K562 (cell line): Measurements from ENCODE around the gene TNFAIP1. TPM values are rescaled to one million over a fixed set of nuclear protein-coding genes. Genes with fewer than 3 reads are reported as not detected.
A peak's percentile ranks its signal among the peaks of the same experiment; 100 is the strongest.

Experiments used
- BCL6 ChIP-seq: fragments of 250-450 bp; sonication (Bioruptor Pico); IDR thresholded peaks from 2 replicates; pipeline ENCODE4 v1.4.0; 2020
- C11orf30 ChIP-seq: fragments of 450-650 bp; IDR thresholded peaks from 2 replicates; pipeline ENCODE4 v1.6.1; 2016; ENCODE audit warnings: low read depth, mild to moderate bottlenecking
- CHD4 ChIP-seq: fragments of 200-600 bp; sonication (generic); IDR thresholded peaks from 3 replicates; pipeline ENCODE4 v1.6.1; 2012; ENCODE audit warnings: low read depth, mild to moderate bottlenecking, mixed read lengths, low read length, inconsistent platforms; ENCODE audit not compliant: insufficient read depth, insufficient replicate concordance, poor library complexity, severe bottlenecking
- CTBP1 ChIP-seq: fragments of 450-650 bp; IDR thresholded peaks from 2 replicates; pipeline ENCODE4 v1.6.1; 2016; ENCODE audit warnings: borderline replicate concordance
- HIVEP1 ChIP-seq: fragments of 250-450 bp; sonication (Bioruptor Pico); IDR thresholded peaks from 2 replicates; pipeline ENCODE4 v1.4.0; 2020; ENCODE audit warnings: mild to moderate bottlenecking
- HMG20A ChIP-seq: fragments of 450-650 bp; formaldehyde crosslinking; conservative IDR thresholded peaks from 2 replicates; pipeline ENCODE4 v1.4.0; 2020; ENCODE audit warnings: mild to moderate bottlenecking, mixed read lengths
- MCM5 ChIP-seq: fragments of 450-650 bp; IDR thresholded peaks from 2 replicates; pipeline ENCODE4 v1.6.1; 2016; ENCODE audit warnings: low read depth
- NR2C2 ChIP-seq, 2 experiments: fragments of 200-800 bp in 1 of 2; sonication (Bioruptor generic) in 1 of 2; sonication (generic) in 1 of 2; formaldehyde crosslinking in 1 of 2; IDR thresholded peaks; 2 replicates each; pipeline versions ENCODE4 v1.6.1 to v1.8.0; 2016 to 2022; ENCODE audit warnings: mild to moderate bottlenecking in 1 of 2, missing compliant biosample characterization in 1 of 2, missing genetic modification characterization in 1 of 2, missing genetic modification reagents in 1 of 2
- RBM39 ChIP-seq: fragments of 200-400 bp; formaldehyde crosslinking; optimal IDR thresholded peaks from 2 replicates; pipeline ENCODE3; 2018; ENCODE audit warnings: low read depth, low read length
- SIX5 ChIP-seq, 2 experiments: IDR thresholded peaks; 2 replicates each; pipeline ENCODE4 v1.6.1; 2011; ENCODE audit warnings: low read length in 2 of 2, borderline replicate concordance in 1 of 2, low read depth in 1 of 2, mild to moderate bottlenecking in 1 of 2, moderate library complexity in 1 of 2; ENCODE audit not compliant: insufficient read depth in 1 of 2
- TBL1XR1 ChIP-seq, 2 experiments: IDR thresholded peaks; 2 replicates each; pipeline ENCODE4 v1.6.1; 2012; ENCODE audit warnings: improper control_type of control experiment in 2 of 2, low read length in 2 of 2, mild to moderate bottlenecking in 1 of 2
- ZKSCAN1 ChIP-seq: fragments of 150-350 bp; IDR thresholded peaks from 2 replicates; pipeline ENCODE4 v1.6.1; 2016; ENCODE audit warnings: low read depth, low read length
- ZNF146 ChIP-seq: IDR thresholded peaks from one replicate; pipeline ENCODE4 v1.6.1; 2018; ENCODE audit warnings: missing compliant biosample characterization; ENCODE audit not compliant: unreplicated experiment
- ZNF217 ChIP-seq: sonication (generic); formaldehyde crosslinking; IDR thresholded peaks from 2 replicates; pipeline ENCODE4 v1.8.0; 2022; ENCODE audit warnings: mild to moderate bottlenecking, missing genetic modification reagents
- ZNF699 ChIP-seq: fragments of 250-450 bp; sonication (Bioruptor Pico); IDR thresholded peaks from 2 replicates; pipeline ENCODE4 v1.8.0; 2021; ENCODE audit warnings: mild to moderate bottlenecking, moderate library complexity; ENCODE audit not compliant: insufficient replicate concordance
- ZNF717 ChIP-seq: fragments of 250-450 bp; sonication (Bioruptor Pico); IDR thresholded peaks from 2 replicates; pipeline ENCODE4 v1.5.0; 2021
- ZNF780A ChIP-seq: fragments of 250-450 bp; sonication (Bioruptor Pico); IDR thresholded peaks from 2 replicates; pipeline ENCODE4 v1.5.0; 2021; ENCODE audit warnings: mild to moderate bottlenecking
- polyA plus RNA-seq, 8 experiments: library from polyadenylated mRNA; depleted of rRNA in 4 of 8; stranded (reverse) in 5 of 8; unstranded in 3 of 8; fragments of >200 nt; fragmentation: Nextera tagmentation in 2 of 8; fragmentation: Illumina TruSeq in 1 of 8; extraction: Ambion mirVana in 2 of 8; extraction: Trizol in 1 of 8; gene quantifications; 2 replicates each; pipeline versions ENCODE4 v1.2.1 to v1.2.3, GENCODE V29; 2011 to 2014; ENCODE audit warnings: inconsistent platforms in 1 of 8, missing spikeins in 1 of 8
- total RNA-seq, 7 experiments: library from RNA; depleted of rRNA in 6 of 7; stranded (reverse); fragments of >200 nt in 6 of 7; fragmentation: Illumina TruSeq in 2 of 7; extraction: Trizol in 2 of 7; gene quantifications; 2 replicates each; pipeline versions ENCODE4 v1.2.1 to v1.2.3, GENCODE V29; 2011 to 2021; ENCODE audit warnings: low replicate concordance in 1 of 7
- TF ChIP-seq, protein P1 (sequence below), 3 experiments: fragments of 200-800 bp in 1 of 3; sonication (Bioruptor generic) in 1 of 3; sonication (generic) in 1 of 3; formaldehyde crosslinking in 1 of 3; IDR thresholded peaks; 2 replicates each; pipeline versions ENCODE4 v1.6.1 to v1.8.0; 2016 to 2022; ENCODE audit warnings: mild to moderate bottlenecking in 2 of 3, missing compliant biosample characterization in 2 of 3, missing genetic modification characterization in 2 of 3, missing genetic modification reagents in 1 of 3
- TF ChIP-seq, protein P2 (sequence below): sonication (generic); formaldehyde crosslinking; IDR thresholded peaks from 2 replicates; pipeline ENCODE4 v1.8.0; 2022; ENCODE audit warnings: missing genetic modification reagents, mild to moderate bottlenecking, borderline replicate concordance
- TF ChIP-seq, protein P3 (sequence below), 2 experiments: fragments of 150-350 bp in 1 of 2; IDR thresholded peaks; 2 replicates each; pipeline ENCODE4 v1.6.1; 2012 to 2016; ENCODE audit warnings: low read depth in 2 of 2, low read length in 2 of 2, mild to moderate bottlenecking in 1 of 2, moderate library complexity in 1 of 2

The TNFAIP1 gene
- total and polyA plus RNA-seq, 9 of the 15 experiments (the other 6 are each of a cell fraction or from before 2014, with no cell fraction given) = 2.1 to 20.1 (median 8.2) TPM

DNA sequence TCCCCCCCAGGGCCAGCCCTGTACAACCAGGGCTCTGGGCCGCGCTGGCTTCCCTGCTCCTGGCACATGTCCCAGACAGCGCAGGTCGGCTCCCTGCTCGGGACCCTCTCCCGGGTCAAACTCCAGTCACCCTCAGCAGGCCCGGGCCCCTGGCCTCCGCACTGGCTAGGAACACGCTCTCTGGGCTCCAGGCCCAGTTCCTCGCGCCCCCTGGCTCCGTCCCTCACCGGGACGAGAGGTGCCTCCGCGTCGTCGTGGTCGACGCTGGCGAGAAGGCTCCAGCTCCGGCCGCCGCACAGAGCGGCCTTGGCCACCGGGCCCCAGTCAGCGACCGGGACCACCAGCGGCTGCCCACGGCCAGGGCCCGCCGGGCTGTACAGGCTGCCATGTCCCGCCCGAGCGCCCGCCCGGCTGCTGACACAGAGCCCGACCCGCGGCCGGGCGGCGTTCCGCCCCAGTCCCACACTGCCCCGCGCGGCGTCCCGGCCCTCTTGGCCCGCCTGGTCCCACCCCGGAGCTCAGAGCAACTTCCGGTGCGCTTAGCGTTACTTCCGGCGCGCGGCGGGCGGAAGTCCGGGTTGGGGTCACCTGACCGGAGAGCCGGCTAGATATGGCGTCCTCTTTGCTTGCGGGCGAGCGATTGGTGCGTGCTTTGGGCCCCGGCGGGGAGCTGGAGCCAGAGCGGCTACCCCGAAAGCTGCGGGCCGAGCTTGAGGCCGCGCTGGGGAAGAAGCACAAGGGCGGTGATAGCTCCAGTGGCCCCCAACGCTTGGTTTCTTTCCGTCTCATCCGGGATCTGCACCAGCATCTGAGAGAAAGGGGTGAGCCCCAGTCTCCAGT lies 21.7 kb downstream of the TNFAIP1 start, which contains the start of gene POLDIP2 (continued):
- TF ChIP-seq, protein P1, sequence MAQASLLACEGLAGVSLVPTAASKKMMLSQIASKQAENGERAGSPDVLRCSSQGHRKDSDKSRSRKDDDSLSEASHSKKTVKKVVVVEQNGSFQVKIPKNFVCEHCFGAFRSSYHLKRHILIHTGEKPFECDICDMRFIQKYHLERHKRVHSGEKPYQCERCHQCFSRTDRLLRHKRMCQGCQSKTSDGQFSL (CRISPR knock-in tag; IDR thresholded peaks at IDR 0.05) = no peak
- TF ChIP-seq, protein P1 (tag; IDR thresholded peaks at IDR 0.05) = no peak
- TF ChIP-seq TBL1XR1 (IDR thresholded peaks at IDR 0.05; ENCODE audit: low read length in 2 of 2) = peak in 1 of 2 experiments; percentile 23; a peak in 1 of 4 replicates
- TF ChIP-seq CTBP1 = peak; percentile 72
- TF ChIP-seq BCL6 (CRISPR knock-in tag) = no peak
- peak; percentile 100 for TF ChIP-seq C11orf30
- no peak for TF ChIP-seq ZNF717 (CRISPR knock-in tag)
- no peak for TF ChIP-seq HMG20A (CRISPR knock-in tag)
- TF ChIP-seq ZNF146 (CRISPR knock-in tag) = no peak
- TF ChIP-seq SIX5 (IDR thresholded peaks at IDR 0.05; ENCODE audit: borderline replicate concordance in 1 of 2, insufficient read depth in 1 of 2, low read depth in 1 of 2, low read length in 2 of 2) = peak; percentile 17 to 50; a peak in 2 of 4 replicates
- no peak for TF ChIP-seq NR2C2 (CRISPR knock-in tag; IDR thresholded peaks at IDR 0.05)
- peak; percentile 96 for TF ChIP-seq NR2C2 (tag; IDR thresholded peaks at IDR 0.05)
- no peak for TF ChIP-seq ZKSCAN1
- TF ChIP-seq, protein P2, sequence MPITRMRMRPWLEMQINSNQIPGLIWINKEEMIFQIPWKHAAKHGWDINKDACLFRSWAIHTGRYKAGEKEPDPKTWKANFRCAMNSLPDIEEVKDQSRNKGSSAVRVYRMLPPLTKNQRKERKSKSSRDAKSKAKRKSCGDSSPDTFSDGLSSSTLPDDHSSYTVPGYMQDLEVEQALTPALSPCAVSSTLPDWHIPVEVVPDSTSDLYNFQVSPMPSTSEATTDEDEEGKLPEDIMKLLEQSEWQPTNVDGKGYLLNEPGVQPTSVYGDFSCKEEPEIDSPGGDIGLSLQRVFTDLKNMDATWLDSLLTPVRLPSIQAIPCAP = no peak
- TF ChIP-seq MCM5 = no peak
- no peak for TF ChIP-seq CHD4
- TF ChIP-seq RBM39 = no peak
- TF ChIP-seq ZNF699 (CRISPR knock-in tag) = no peak
- TF ChIP-seq, protein P3, sequence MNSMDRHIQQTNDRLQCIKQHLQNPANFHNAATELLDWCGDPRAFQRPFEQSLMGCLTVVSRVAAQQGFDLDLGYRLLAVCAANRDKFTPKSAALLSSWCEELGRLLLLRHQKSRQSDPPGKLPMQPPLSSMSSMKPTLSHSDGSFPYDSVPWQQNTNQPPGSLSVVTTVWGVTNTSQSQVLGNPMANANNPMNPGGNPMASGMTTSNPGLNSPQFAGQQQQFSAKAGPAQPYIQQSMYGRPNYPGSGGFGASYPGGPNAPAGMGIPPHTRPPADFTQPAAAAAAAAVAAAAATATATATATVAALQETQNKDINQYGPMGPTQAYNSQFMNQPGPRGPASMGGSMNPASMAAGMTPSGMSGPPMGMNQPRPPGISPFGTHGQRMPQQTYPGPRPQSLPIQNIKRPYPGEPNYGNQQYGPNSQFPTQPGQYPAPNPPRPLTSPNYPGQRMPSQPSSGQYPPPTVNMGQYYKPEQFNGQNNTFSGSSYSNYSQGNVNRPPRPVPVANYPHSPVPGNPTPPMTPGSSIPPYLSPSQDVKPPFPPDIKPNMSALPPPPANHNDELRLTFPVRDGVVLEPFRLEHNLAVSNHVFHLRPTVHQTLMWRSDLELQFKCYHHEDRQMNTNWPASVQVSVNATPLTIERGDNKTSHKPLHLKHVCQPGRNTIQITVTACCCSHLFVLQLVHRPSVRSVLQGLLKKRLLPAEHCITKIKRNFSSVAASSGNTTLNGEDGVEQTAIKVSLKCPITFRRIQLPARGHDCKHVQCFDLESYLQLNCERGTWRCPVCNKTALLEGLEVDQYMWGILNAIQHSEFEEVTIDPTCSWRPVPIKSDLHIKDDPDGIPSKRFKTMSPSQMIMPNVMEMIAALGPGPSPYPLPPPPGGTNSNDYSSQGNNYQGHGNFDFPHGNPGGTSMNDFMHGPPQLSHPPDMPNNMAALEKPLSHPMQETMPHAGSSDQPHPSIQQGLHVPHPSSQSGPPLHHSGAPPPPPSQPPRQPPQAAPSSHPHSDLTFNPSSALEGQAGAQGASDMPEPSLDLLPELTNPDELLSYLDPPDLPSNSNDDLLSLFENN (IDR thresholded peaks at IDR 0.05; ENCODE audit: low read depth in 2 of 2, low read length in 2 of 2) = no peak
- no peak for TF ChIP-seq ZNF780A
- TF ChIP-seq ZNF217 (CRISPR knock-in tag) = no peak
- no peak for TF ChIP-seq HIVEP1 (CRISPR knock-in tag)
